ENCODE measurements around the gene NRG2.

Gene NRG2

GRCh38 chr5:140003519-140003918 lies 39.6 kb downstream of the NRG2 start:
- TF ChIP-seq MAX (IDR thresholded peaks at IDR 0.05; ENCODE audit: low read depth, low read length) (no peak), MYC (IDR thresholded peaks at IDR 0.05; ENCODE audit: low read depth, low read length) (no peak), POLR2A (IDR thresholded peaks at IDR 0.05; ENCODE audit: extremely low read depth, insufficient read length) (no peak), CTCF (IDR thresholded peaks at IDR 0.05; ENCODE audit: low read depth, low read length) (no peak)
- no peak overlapping the region for H3K4me3 ChIP-seq (ENCODE audit: low read depth, low read length)
- DNase-seq (ENCODE audit: low read depth), result no peak

GRCh38 chr5:140000332-140000731 lies 42.8 kb downstream of the NRG2 start:
- H3K4me3 ChIP-seq (ENCODE audit: low read depth, low read length), result no peak overlapping the region
- no peak for DNase-seq (ENCODE audit: low read depth)
- TF ChIP-seq MYC (IDR thresholded peaks at IDR 0.05; ENCODE audit: low read depth, low read length) (no peak), POLR2A (IDR thresholded peaks at IDR 0.05; ENCODE audit: extremely low read depth, insufficient read length) (no peak), CTCF (IDR thresholded peaks at IDR 0.05; ENCODE audit: low read depth, low read length) (no peak), MAX (IDR thresholded peaks at IDR 0.05; ENCODE audit: low read depth, low read length) (no peak)

GRCh38 chr5:139998837-139999236 lies 44.3 kb downstream of the NRG2 start:
- no peak for TF ChIP-seq MYC (IDR thresholded peaks at IDR 0.05; ENCODE audit: low read depth, low read length)
- no peak for TF ChIP-seq CTCF (IDR thresholded peaks at IDR 0.05; ENCODE audit: low read depth, low read length)
- TF ChIP-seq MAX (IDR thresholded peaks at IDR 0.05; ENCODE audit: low read depth, low read length), result no peak
- peak; percentile 43 for DNase-seq (ENCODE audit: low read depth)
- no peak overlapping the region for H3K4me3 ChIP-seq (ENCODE audit: low read depth, low read length)

- no peak for DNase-seq (ENCODE audit: low read depth)
- TF ChIP-seq MYC (IDR thresholded peaks at IDR 0.05; ENCODE audit: low read depth, low read length) (no peak), MAX (IDR thresholded peaks at IDR 0.05; ENCODE audit: low read depth, low read length) (no peak), CTCF (IDR thresholded peaks at IDR 0.05; ENCODE audit: low read depth, low read length) (no peak), POLR2A (IDR thresholded peaks at IDR 0.05; ENCODE audit: extremely low read depth, insufficient read length) (no peak)
- H3K4me3 ChIP-seq (ENCODE audit: low read depth, low read length), result no peak overlapping the region
Observed at GRCh38 chr5:139997276-139997675, 45.8 kb downstream of the NRG2 start.

- H3K4me3 ChIP-seq (ENCODE audit: low read depth, low read length), result no peak overlapping the region
- no peak for DNase-seq (ENCODE audit: low read depth)
- no peak for TF ChIP-seq MAX (IDR thresholded peaks at IDR 0.05; ENCODE audit: low read depth, low read length)
- TF ChIP-seq POLR2A (IDR thresholded peaks at IDR 0.05; ENCODE audit: extremely low read depth, insufficient read length), result no peak
- TF ChIP-seq CTCF (IDR thresholded peaks at IDR 0.05; ENCODE audit: low read depth, low read length), result no peak
- TF ChIP-seq MYC (IDR thresholded peaks at IDR 0.05; ENCODE audit: low read depth, low read length), result no peak
Observed at GRCh38 chr5:139995929-139996328, 47.2 kb downstream of the NRG2 start.

GRCh38 chr5:139994234-139994633 lies 48.9 kb downstream of the NRG2 start:
- no peak overlapping the region for H3K4me3 ChIP-seq (ENCODE audit: low read depth, low read length)
- no peak for TF ChIP-seq MYC (IDR thresholded peaks at IDR 0.05; ENCODE audit: low read depth, low read length)
- TF ChIP-seq POLR2A (IDR thresholded peaks at IDR 0.05; ENCODE audit: extremely low read depth, insufficient read length), result no peak
- no peak for TF ChIP-seq CTCF (IDR thresholded peaks at IDR 0.05; ENCODE audit: low read depth, low read length)
- TF ChIP-seq MAX (IDR thresholded peaks at IDR 0.05; ENCODE audit: low read depth, low read length), result no peak
- no peak for DNase-seq (ENCODE audit: low read depth)

All from NB4 (cell line).